Neuron (in vitro differentiated cells): ENCODE results near the gene MUC12.

Experiments used
- H2AFZ ChIP-seq: one replicate; pipeline ENCODE4 v1.6.1; 2013; ENCODE audit warnings: low read depth, mild to moderate bottlenecking, inconsistent platforms, low read length, moderate library complexity
- H3K27me3 ChIP-seq: one replicate; pipeline ENCODE4 v1.6.1; 2013; ENCODE audit warnings: low read length; ENCODE audit not compliant: insufficient read depth
- H3K36me3 ChIP-seq: one replicate; pipeline ENCODE4 v1.6.1; 2013; ENCODE audit warnings: low read length; ENCODE audit not compliant: insufficient read depth
- H3K4me1 ChIP-seq: one replicate; pipeline ENCODE4 v1.6.1; 2013; ENCODE audit warnings: low read length; ENCODE audit not compliant: insufficient read depth
- H3K4me3 ChIP-seq: 2 replicates; pipeline ENCODE4 v1.5.1; 2013; ENCODE audit warnings: mild to moderate bottlenecking, low read length, moderate library complexity
- H3K9me3 ChIP-seq: one replicate; pipeline ENCODE4 v1.6.1; 2013; ENCODE audit warnings: low read length

Gene MUC12

DNA sequence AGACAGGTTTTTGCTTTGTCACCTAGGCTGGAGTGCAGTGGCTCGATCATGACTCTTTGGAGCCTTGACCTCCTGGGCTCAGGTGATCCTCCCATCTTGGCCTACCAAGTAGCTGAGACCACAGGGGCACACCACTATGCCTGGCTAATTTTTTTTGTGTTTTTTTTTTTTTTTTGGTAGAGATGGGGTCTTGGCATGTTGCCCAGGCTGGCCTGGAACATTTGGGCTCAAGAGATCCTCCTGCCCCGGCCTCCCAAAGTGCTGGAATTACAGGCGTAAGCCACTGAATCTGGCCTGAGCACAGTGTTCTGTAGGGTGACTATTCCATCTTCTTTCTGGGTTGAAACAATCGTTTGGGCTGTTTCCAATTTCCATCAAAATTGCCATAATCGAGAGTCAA, 21.6 kb upstream of the MUC12 start:
- Histone ChIP-seq H3K9me3 (peaks cover 2% of the 10 kb centered on the region), H3K36me3 (no peaks in the 10 kb centered on the region), H3K4me1 (no peaks in the 10 kb centered on the region), H3K4me3 (no peak overlapping the region), H3K27me3 (peaks cover 18% of the 10 kb centered on the region), H2AFZ (no peak overlapping the region)

GRCh38 chr7:100949227-100949932, 20.0 kb upstream of the MUC12 start, which contains the start of gene MUC3A:
Gene MUC3A, plus strand, starts transcription at chr7:100949534. Its CDS starts 91 bp downstream, at chr7:100949625.
- peaks cover 18% of the 10 kb centered on the region for H3K27me3 ChIP-seq
- H2AFZ ChIP-seq: no peak within 1 kb of the TSS
- H3K36me3 ChIP-seq: no peaks in the 10 kb centered on the region
- H3K4me3 ChIP-seq: no peak within 1 kb of the TSS
- no peaks in the 10 kb centered on the region for H3K4me1 ChIP-seq
- no peaks in the 10 kb centered on the region for H3K9me3 ChIP-seq

DNA sequence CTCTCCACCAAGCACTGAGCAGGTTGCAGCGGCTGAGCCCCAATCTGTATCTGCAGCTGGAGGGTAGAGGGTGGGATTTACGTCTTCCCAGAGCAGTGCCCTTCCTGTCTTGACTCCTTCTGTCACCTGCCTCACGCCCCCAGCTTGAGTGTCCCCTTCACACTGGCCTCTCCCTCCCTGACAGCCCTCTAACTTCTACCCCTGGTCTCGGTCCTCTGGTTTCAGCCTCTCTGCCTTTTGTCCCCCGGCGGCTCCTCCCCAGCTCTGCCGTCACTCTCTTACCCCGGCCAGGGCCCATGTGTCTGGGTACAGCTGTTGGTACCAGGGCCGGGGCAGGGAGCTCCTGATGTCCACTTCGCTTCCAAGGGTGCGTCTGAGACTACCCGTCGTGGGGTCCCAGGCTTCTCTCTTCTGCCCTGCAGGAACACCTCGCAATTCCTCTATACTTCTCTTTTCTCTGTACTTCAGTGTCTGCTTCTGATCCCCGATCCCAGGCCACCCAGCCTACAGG, 19.4 kb upstream of the MUC12 start:
- no peak overlapping the region for H2AFZ ChIP-seq
- peaks cover 18% of the 10 kb centered on the region for H3K27me3 ChIP-seq
- no peaks in the 10 kb centered on the region for H3K4me1 ChIP-seq
- no peak overlapping the region for H3K4me3 ChIP-seq
- no peaks in the 10 kb centered on the region for H3K9me3 ChIP-seq
- H3K36me3 ChIP-seq: no peaks in the 10 kb centered on the region

DNA sequence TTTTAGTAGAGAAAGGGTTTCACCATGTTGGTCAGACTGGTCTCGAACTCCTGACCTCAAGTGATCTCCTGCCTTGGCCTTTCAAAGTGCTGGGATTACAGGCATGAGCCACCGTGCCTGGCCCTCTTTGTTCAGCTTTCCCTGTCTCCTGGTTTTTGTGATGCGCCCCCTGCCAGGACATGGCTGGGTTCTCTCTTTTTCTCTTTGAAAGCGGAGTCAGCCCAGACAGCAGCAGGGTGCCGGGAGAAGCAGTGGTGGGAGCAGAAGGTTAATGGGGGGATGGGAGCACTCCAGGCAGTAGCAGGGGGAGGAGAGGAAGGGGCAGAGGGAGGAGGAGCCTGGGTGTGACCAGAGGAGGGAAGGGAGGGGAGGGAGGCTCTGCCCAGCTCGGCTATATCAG, 18.2 kb upstream of the MUC12 start:
- Histone ChIP-seq H3K4me3 (no peak overlapping the region), H3K9me3 (no peaks in the 10 kb centered on the region), H3K27me3 (peaks cover 18% of the 10 kb centered on the region), H3K4me1 (no peaks in the 10 kb centered on the region), H2AFZ (no peak overlapping the region), H3K36me3 (no peaks in the 10 kb centered on the region)

GRCh38 chr7:100951888-100952560, 17.3 kb upstream of the MUC12 start:
- Histone ChIP-seq H3K9me3 (no peaks in the 10 kb centered on the region), H3K4me3 (no peak overlapping the region), H3K27me3 (peaks cover 18% of the 10 kb centered on the region), H2AFZ (no peak overlapping the region), H3K4me1 (no peaks in the 10 kb centered on the region), H3K36me3 (no peaks in the 10 kb centered on the region)

DNA sequence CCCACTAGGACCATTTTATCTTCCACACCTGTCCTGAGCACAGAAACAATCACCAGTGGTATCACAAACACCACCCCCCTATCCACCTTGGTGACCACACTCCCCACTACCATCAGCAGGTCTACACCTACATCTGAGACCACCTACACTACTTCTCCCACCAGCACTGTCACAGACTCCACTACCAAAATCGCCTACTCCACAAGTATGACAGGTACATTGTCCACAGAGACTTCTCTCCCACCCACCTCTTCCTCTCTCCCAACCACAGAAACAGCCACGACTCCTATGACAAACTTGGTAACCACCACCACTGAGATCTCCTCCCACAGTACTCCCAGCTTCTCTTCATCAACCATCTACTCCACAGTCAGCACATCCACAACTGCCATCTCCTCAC, 16.7 kb upstream of the MUC12 start:
- H3K4me3 ChIP-seq: no peak overlapping the region
- H3K27me3 ChIP-seq: peaks cover 18% of the 10 kb centered on the region
- H3K9me3 ChIP-seq: no peaks in the 10 kb centered on the region
- H3K4me1 ChIP-seq: no peaks in the 10 kb centered on the region
- H2AFZ ChIP-seq: no peak overlapping the region
- H3K36me3 ChIP-seq: no peaks in the 10 kb centered on the region

DNA sequence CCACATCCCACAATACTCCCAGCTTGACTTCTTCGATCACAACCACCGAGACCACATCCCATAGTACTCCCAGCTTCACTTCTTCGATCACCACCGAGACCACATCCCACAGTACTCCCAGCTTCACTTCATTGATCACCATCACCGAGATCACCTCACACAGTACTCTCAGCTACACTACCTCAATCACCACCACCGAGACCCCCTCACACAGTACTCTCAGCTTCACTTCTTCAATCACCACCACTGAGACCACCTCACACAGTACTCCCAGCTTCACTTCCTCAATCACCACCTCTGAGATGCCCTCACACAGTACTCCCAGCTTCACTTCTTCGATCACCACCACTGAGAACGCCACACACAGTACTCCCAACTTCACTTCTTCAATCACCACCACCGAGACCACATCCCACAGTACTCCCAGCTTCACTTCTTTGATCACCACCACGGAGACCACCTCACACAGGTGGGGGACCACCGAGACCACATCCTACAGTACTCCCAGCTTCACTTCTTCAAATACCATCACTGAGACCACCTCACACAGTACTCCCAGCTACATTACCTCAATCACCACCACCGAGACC, 11.4 kb upstream of the MUC12 start:
- Histone ChIP-seq H3K4me1 (no peaks in the 10 kb centered on the region), H3K27me3 (no peaks in the 10 kb centered on the region), H3K36me3 (no peaks in the 10 kb centered on the region), H2AFZ (no peak overlapping the region), H3K9me3 (peaks cover 4% of the 10 kb centered on the region), H3K4me3 (no peak overlapping the region)

GRCh38 chr7:100959894-100960293, 9.5 kb upstream of the MUC12 start:
- H3K4me3 ChIP-seq: no peak overlapping the region
- no peaks in the 10 kb centered on the region for H3K36me3 ChIP-seq
- peaks cover 7% of the 10 kb centered on the region for H3K27me3 ChIP-seq
- H3K9me3 ChIP-seq: peaks cover 4% of the 10 kb centered on the region
- H3K4me1 ChIP-seq: no peaks in the 10 kb centered on the region
- H2AFZ ChIP-seq: no peak overlapping the region

- Histone ChIP-seq H3K36me3 (no peaks in the 10 kb centered on the region), H3K27me3 (peaks cover 29% of the 10 kb centered on the region), H3K4me3 (no peak overlapping the region), H3K4me1 (no peaks in the 10 kb centered on the region), H3K9me3 (peaks cover 4% of the 10 kb centered on the region), H2AFZ (no peak overlapping the region)
Observed at GRCh38 chr7:100962537-100962936, 6.8 kb upstream of the MUC12 start.

DNA sequence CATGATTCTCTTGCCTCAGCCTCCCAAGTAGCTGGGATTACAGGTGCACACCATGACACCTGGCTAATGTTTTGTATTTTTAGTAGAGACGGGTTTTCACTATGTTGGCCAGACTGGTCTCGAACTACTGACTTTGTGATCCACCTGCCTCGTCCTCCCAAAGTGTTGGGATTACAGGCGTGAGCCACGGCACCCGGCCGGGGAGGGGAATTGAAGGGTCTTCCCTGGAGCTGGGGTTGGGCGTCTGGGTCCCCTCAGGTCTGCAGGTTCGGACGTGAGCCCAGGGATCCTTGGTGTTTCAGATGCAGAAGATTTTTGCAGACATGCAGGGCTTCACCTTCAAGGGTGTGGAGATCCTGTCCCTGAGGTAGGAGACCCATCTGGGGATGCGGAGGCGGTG, 6.0 kb upstream of the MUC12 start:
- no peak overlapping the region for H2AFZ ChIP-seq
- H3K9me3 ChIP-seq: no peaks in the 10 kb centered on the region
- no peak overlapping the region for H3K4me3 ChIP-seq
- H3K4me1 ChIP-seq: no peaks in the 10 kb centered on the region
- H3K27me3 ChIP-seq: peaks cover 37% of the 10 kb centered on the region
- no peaks in the 10 kb centered on the region for H3K36me3 ChIP-seq

DNA sequence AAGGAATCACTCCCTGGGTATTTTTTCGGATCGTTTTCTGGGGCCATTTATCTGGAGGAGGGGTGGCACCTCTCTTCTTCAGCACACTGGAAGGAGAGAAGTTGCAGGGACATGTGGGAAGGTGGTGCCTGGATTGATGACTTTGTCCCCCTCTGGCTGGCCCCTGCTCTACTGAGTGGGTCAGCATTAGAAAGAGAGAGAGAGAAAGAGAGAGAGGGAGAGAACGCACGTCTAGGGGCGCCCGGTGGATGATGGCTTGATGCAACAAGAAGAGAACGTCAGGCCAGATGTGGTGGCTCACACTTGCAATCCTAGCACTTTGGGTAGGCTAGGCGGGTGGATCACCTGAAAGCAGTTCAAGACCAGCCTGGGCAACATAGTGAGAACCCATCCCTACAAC, 5.5 kb upstream of the MUC12 start:
- no peaks in the 10 kb centered on the region for H3K36me3 ChIP-seq
- peaks cover 42% of the 10 kb centered on the region for H3K27me3 ChIP-seq
- H3K4me3 ChIP-seq: no peak overlapping the region
- no peaks in the 10 kb centered on the region for H3K4me1 ChIP-seq
- H2AFZ ChIP-seq: no peak overlapping the region
- H3K9me3 ChIP-seq: no peaks in the 10 kb centered on the region

GRCh38 chr7:100964630-100965029, 4.7 kb upstream of the MUC12 start:
- no peak overlapping the region for H2AFZ ChIP-seq
- H3K4me3 ChIP-seq: no peak overlapping the region
- H3K27me3 ChIP-seq: peaks cover 49% of the 10 kb centered on the region
- no peaks in the 10 kb centered on the region for H3K4me1 ChIP-seq
- H3K36me3 ChIP-seq: no peaks in the 10 kb centered on the region
- H3K9me3 ChIP-seq: no peaks in the 10 kb centered on the region

DNA sequence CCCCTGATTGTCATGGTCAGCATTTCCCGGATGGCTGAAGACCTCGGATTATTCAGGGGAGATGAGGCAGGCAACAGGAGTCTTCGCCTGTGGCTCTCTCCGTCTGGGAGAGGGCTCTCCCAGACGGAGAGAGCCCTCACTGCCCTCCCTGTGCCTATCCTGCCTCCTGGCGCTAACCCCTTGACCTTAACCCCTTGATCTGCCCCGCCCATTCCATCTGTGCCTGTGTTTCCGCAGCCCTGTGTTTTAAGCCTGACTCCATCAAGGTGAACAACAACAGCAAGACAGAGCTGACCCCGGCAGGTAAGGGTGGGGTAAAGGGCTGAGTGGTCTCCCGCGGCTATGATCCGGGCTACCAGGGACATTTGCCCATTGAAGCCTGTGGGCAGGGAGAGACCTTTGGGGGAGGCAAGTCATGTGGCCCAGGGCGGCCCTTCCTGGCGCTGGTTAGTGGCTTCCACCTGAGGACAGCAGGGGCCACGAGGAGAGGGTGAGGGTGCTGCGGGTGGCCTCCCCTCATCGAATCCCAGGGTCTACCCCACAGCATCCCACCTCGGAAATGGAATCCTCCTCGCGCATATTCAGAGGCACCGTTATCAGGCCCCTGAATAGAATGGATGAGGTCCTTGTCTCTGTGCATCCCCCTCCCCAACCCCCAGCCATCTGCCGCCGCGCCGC, 4.2 kb upstream of the MUC12 start:
- Histone ChIP-seq H3K9me3 (no peaks in the 10 kb centered on the region), H3K36me3 (no peaks in the 10 kb centered on the region), H3K4me1 (no peaks in the 10 kb centered on the region), H2AFZ (no peak overlapping the region), H3K4me3 (no peak overlapping the region), H3K27me3 (peaks cover 52% of the 10 kb centered on the region)
